HepG2 (cell line): ENCODE results near the gene PPY. TPM values are rescaled to one million over a fixed set of nuclear protein-coding genes. Genes with fewer than 3 reads are reported as not detected.

Source experiments
- ATAC-seq: fragments of 200-7000 bp; cut with Tn5 transposase; 3 replicates; pipeline ENCODE4 v1.9.1; 2020; ENCODE audit warnings: mild to moderate bottlenecking, moderate library complexity
- BruUV-seq: library from RNA; stranded (reverse); fragments of 400-500 nt; replicated peaks from 2 replicates; lab custom pipeline; 2021; lab: Mats Ljungman, UMichigan
- CTCF ChIA-PET: fragments of 300-600 bp; formaldehyde crosslinking; extraction: SDS; loops from one replicate; lab custom pipeline; 2021; ENCODE audit warnings: low total read pairs, inconsistent platforms, low intra/inter-chr PET ratio; lab: Yijun Ruan, JAX
- POLR2A ChIA-PET: fragments of 350-600 bp; sonication (Branson Sonifier 250); formaldehyde crosslinking; loops from one replicate; lab custom pipeline; 2020; ENCODE audit warnings: antibody characterized with exemption, inconsistent platforms; lab: Yijun Ruan, JAX
- DNase-seq: peaks from one replicate; pipeline ENCODE4 v3.0.0-alpha.2; 2015; ENCODE audit warnings: low spot score
- FAIRE-seq: peaks from 3 replicates; lab custom pipeline; 2011; peaks lifted over from hg19 to GRCh38; lab: Jason Lieb, UNC
- H2AFZ ChIP-seq: one replicate; pipeline ENCODE4 v1.6.1; 2011; ENCODE audit warnings: low read length, inconsistent platforms
- H3K27ac ChIP-seq: fragments of 300-600 bp; 3 replicates; pipeline ENCODE4 v1.8.0; 2011; ENCODE audit warnings: mixed run types, mild to moderate bottlenecking, mixed read lengths, low read length, inconsistent platforms; ENCODE audit not compliant: insufficient read depth; ENCODE audit errors: extremely low read length
- H3K27me3 ChIP-seq, 2 experiments: fragments of 200-600 bp in 1 of 2; 2 replicates in 1 of 2; 3 replicates in 1 of 2; pipeline versions ENCODE4 v1.6.0 to v1.8.0; 2011; ENCODE audit warnings: low read length in 2 of 2, mild to moderate bottlenecking in 2 of 2, moderate library complexity in 2 of 2, inconsistent platforms in 1 of 2; ENCODE audit not compliant: insufficient read depth in 2 of 2, control insufficient read depth in 1 of 2
- H3K36me3 ChIP-seq, 2 experiments: fragments of 200-600 bp in 1 of 2; replicated peaks in 1 of 2; 2 replicates in 1 of 2; 3 replicates in 1 of 2; pipeline versions ENCODE4 v1.5.1 to v1.8.0; 2011; ENCODE audit warnings: low read length in 2 of 2, inconsistent platforms in 1 of 2; ENCODE audit not compliant: insufficient read depth in 2 of 2, control insufficient read depth in 1 of 2
- H3K4me1 ChIP-seq: 2 replicates; pipeline ENCODE4 v1.5.1; 2012; ENCODE audit warnings: low read length, inconsistent platforms; ENCODE audit not compliant: insufficient read depth
- H3K4me2 ChIP-seq: 2 replicates; pipeline ENCODE4 v1.6.0; 2011; ENCODE audit warnings: low read depth, low read length, inconsistent platforms
- H3K4me3 ChIP-seq, 3 experiments: fragments of 200-600 bp in 1 of 3; sonication (generic), shearing (Covaris generic) in 1 of 3; replicated peaks in 1 of 3; 2 replicates each; pipeline ENCODE4 v1.5.1; 2011 to 2016; ENCODE audit warnings: low read length in 3 of 3, inconsistent platforms in 2 of 3, low read depth in 2 of 3, mild to moderate bottlenecking in 2 of 3, control low read depth in 1 of 3, mixed read lengths in 1 of 3; ENCODE audit not compliant: insufficient read depth in 1 of 3
- H3K79me2 ChIP-seq: one replicate; pipeline ENCODE4 v1.6.1; 2011; ENCODE audit warnings: low read length, inconsistent platforms; ENCODE audit not compliant: insufficient read depth
- H3K9ac ChIP-seq: 2 replicates; pipeline ENCODE4 v1.6.0; 2011; ENCODE audit warnings: mild to moderate bottlenecking, low read depth, low read length, inconsistent platforms; ENCODE audit not compliant: insufficient read depth
- H3K9me3 ChIP-seq: 2 replicates; pipeline ENCODE4 v1.5.1; 2012; ENCODE audit warnings: mild to moderate bottlenecking, low read length
- H4K20me1 ChIP-seq: 2 replicates; pipeline ENCODE4 v1.6.0; 2011; ENCODE audit warnings: inconsistent platforms, mild to moderate bottlenecking, low read length, moderate library complexity; ENCODE audit not compliant: insufficient read depth
- CC2D1A ChIP-seq: sonication (generic); formaldehyde crosslinking; IDR thresholded peaks from 2 replicates; pipeline ENCODE4 v1.8.1; 2023; ENCODE audit warnings: mild to moderate bottlenecking, missing genetic modification reagents
- HNF1B ChIP-seq: sonication (generic); formaldehyde crosslinking; IDR thresholded peaks from 2 replicates; pipeline ENCODE4 v1.5.1; 2020; ENCODE audit warnings: mild to moderate bottlenecking, moderate library complexity, missing genetic modification reagents
- HNRNPK ChIP-seq: fragments of 200-400 bp; formaldehyde crosslinking; IDR thresholded peaks from 2 replicates; pipeline ENCODE4 v1.6.1; 2018; ENCODE audit warnings: low read length, low read depth, moderate library complexity, mild to moderate bottlenecking; ENCODE audit not compliant: poor library complexity, severe bottlenecking
- NFIB ChIP-seq: sonication (generic); formaldehyde crosslinking; IDR thresholded peaks from 2 replicates; pipeline ENCODE4 v1.9.0; 2021; ENCODE audit warnings: missing genetic modification reagents, mild to moderate bottlenecking, borderline replicate concordance
- PITX1 ChIP-seq: sonication (generic); formaldehyde crosslinking; IDR thresholded peaks from 2 replicates; pipeline ENCODE4 v1.5.1; 2020; ENCODE audit warnings: mild to moderate bottlenecking, missing genetic modification reagents
- RAD51 ChIP-seq: fragments of 450-650 bp; IDR thresholded peaks from 2 replicates; pipeline ENCODE4 v1.6.1; 2016; ENCODE audit warnings: borderline replicate concordance
- RFX3 ChIP-seq: IDR thresholded peaks from 2 replicates; pipeline ENCODE4 v1.6.1; 2016; ENCODE audit warnings: missing biosample characterization, missing genetic modification reagents
- TBL1XR1 ChIP-seq: fragments of 150-350 bp; IDR thresholded peaks from 2 replicates; pipeline ENCODE4 v1.6.1; 2014; ENCODE audit warnings: borderline replicate concordance, low read length; ENCODE audit not compliant: partially characterized antibody
- TEF ChIP-seq: sonication (generic); formaldehyde crosslinking; IDR thresholded peaks from 2 replicates; pipeline ENCODE4 v1.5.0; 2020; ENCODE audit warnings: missing genetic modification reagents
- ZNF143 ChIP-seq: sonication (generic); formaldehyde crosslinking; IDR thresholded peaks from 2 replicates; pipeline ENCODE4 v1.4.0; 2020; ENCODE audit warnings: missing genetic modification reagents
- ZNF670 ChIP-seq: sonication (generic); formaldehyde crosslinking; IDR thresholded peaks from 2 replicates; pipeline ENCODE4 v1.8.0; 2022; ENCODE audit warnings: mild to moderate bottlenecking, missing genetic modification reagents, borderline replicate concordance
- ZNF780A ChIP-seq: sonication (generic); formaldehyde crosslinking; IDR thresholded peaks from 2 replicates; pipeline ENCODE4 v1.8.0; 2022; ENCODE audit warnings: mild to moderate bottlenecking, missing genetic modification reagents, moderate library complexity
- ZNF83 ChIP-seq: sonication (generic); formaldehyde crosslinking; IDR thresholded peaks from 2 replicates; pipeline ENCODE4 v1.4.0; 2020; ENCODE audit warnings: missing genetic modification reagents, mild to moderate bottlenecking, borderline replicate concordance
- ZSCAN12 ChIP-seq: sonication (generic); formaldehyde crosslinking; IDR thresholded peaks from 2 replicates; pipeline ENCODE4 v1.9.0; 2021; ENCODE audit warnings: mild to moderate bottlenecking, missing genetic modification reagents
- ZSCAN5A ChIP-seq: sonication (generic); formaldehyde crosslinking; IDR thresholded peaks from 2 replicates; pipeline ENCODE4 v1.8.0; 2022; ENCODE audit warnings: mild to moderate bottlenecking, missing genetic modification reagents, borderline replicate concordance
- WGBS: methylation state at CpG from one replicate; pipeline ENCODE4 v1.1.6; 2017; ENCODE audit warnings: low lambda C conversion rate; 5-methylcytosine and 5-hydroxymethylcytosine counted together
- in situ Hi-C: cut with HindIII; loops from 2 replicates; pipeline ENCODE4 v1.10.0; 2017; ENCODE audit warnings: low pct_unique_long_range_greater_than_20kb; ENCODE audit not compliant: extremely low pct_ligation_motif_present
- intact Hi-C: fragments of 100-400 bp; cut with micrococcal nuclease; formaldehyde crosslinking; loops from one replicate; pipeline ENCODE4 v1.10.0; 2022; ENCODE audit not compliant: unreplicated experiment
- polyA plus RNA-seq, 8 experiments: library from polyadenylated mRNA; depleted of rRNA in 3 of 8; stranded (reverse) in 7 of 8; unstranded in 1 of 8; fragments of >200 nt; fragmentation: Illumina TruSeq in 4 of 8; extraction: Trizol in 4 of 8; gene quantifications; 2 replicates each; pipeline versions ENCODE4 v1.2.1 to v1.2.3, GENCODE V29; 2011 to 2016; ENCODE audit warnings: low read depth in 4 of 8, missing spikeins in 1 of 8, mixed read lengths in 1 of 8; ENCODE audit not compliant: insufficient read depth in 1 of 8
- total RNA-seq, 5 experiments: library from RNA; depleted of rRNA; stranded (reverse); fragments of >200 nt; fragmentation: Illumina TruSeq; extraction: Trizol; gene quantifications; 2 replicates each; pipeline ENCODE4 v1.2.3, GENCODE V29; 2016; ENCODE audit warnings: low read depth in 1 of 5

The PPY gene
- total and polyA plus RNA-seq, 2 of the 13 experiments (the other 11 are each of a cell fraction or from before 2014, with no cell fraction given): not detected

GRCh38 chr17:43979671-43980070, 37.4 kb upstream of the PPY start:
- H3K27ac ChIP-seq: no peak overlapping the region
- WGBS: 28% methylated on average over 4 of the region's 4 CpGs
- H3K9ac ChIP-seq: no peak overlapping the region
- no peaks in the 10 kb centered on the region for H3K9me3 ChIP-seq
- ATAC-seq: no peak
- no peak overlapping the region for H2AFZ ChIP-seq
- H3K4me1 ChIP-seq: peaks cover 36% of the 10 kb centered on the region
- H3K4me2 ChIP-seq: no peak overlapping the region
- H3K36me3 ChIP-seq: no peaks in the 10 kb centered on the region
- no peak for FAIRE-seq
- in situ Hi-C loops: no loop called here
- H3K79me2 ChIP-seq: no peaks in the 10 kb centered on the region
- no peak overlapping the region for H3K4me3 ChIP-seq
- no peak for DNase-seq
- TF ChIP-seq HNRNPK (peak; percentile 32), CC2D1A (no peak)
- TF ChIP-seq, all 625 proteins: peak for 1
- intact Hi-C loops: no loop called here
- no TSS peak for BruUV-seq
- POLR2A ChIA-PET: interaction anchor here (0.7 kb wide), 1 partner anchor 86 kb away, joined by 3 read pairs; no protein-coding TSS in a partner anchor
- H3K27me3 ChIP-seq: peaks cover 6 to 65% of the 10 kb centered on the region in 2 experiments
- no peaks in the 10 kb centered on the region for H4K20me1 ChIP-seq
- CTCF ChIA-PET: no interaction called here

GRCh38 chr17:43979011-43979410, 36.7 kb upstream of the PPY start:
- no peak for ATAC-seq
- in situ Hi-C loops: no loop called here
- CTCF ChIA-PET: no interaction called here
- no peak overlapping the region for H3K4me2 ChIP-seq
- H3K36me3 ChIP-seq: no peaks in the 10 kb centered on the region
- no peak for FAIRE-seq
- no peaks in the 10 kb centered on the region for H4K20me1 ChIP-seq
- 51% methylated on average over 7 of the region's 7 CpGs for WGBS
- no peak for TF ChIP-seq TBL1XR1
- no peak for TF ChIP-seq HNF1B
- no peak for TF ChIP-seq ZSCAN12 (CRISPR knock-in tag)
- TF ChIP-seq NFIB (CRISPR knock-in tag): no peak
- TF ChIP-seq RAD51: no peak
- no peak for TF ChIP-seq ZNF83
- no peak for TF ChIP-seq RFX3 (CRISPR knock-in tag)
- TF ChIP-seq ZNF143 (CRISPR knock-in tag): no peak
- TF ChIP-seq ZNF670: no peak
- no peak for TF ChIP-seq ZNF780A (CRISPR knock-in tag)
- no peak for TF ChIP-seq PITX1 (CRISPR knock-in tag)
- no peak for TF ChIP-seq ZSCAN5A (CRISPR knock-in tag)
- TF ChIP-seq TEF (CRISPR knock-in tag): no peak
- TF ChIP-seq, all 625 proteins: peak for 0
- H3K9me3 ChIP-seq: no peaks in the 10 kb centered on the region
- DNase-seq: no peak
- no peaks in the 10 kb centered on the region for H3K79me2 ChIP-seq
- no peak overlapping the region for H3K4me3 ChIP-seq
- H3K4me1 ChIP-seq: peaks cover 35% of the 10 kb centered on the region
- no peak overlapping the region for H3K9ac ChIP-seq
- intact Hi-C loops: no loop called here
- BruUV-seq: no TSS peak
- POLR2A ChIA-PET: no interaction called here
- H3K27me3 ChIP-seq: peaks cover 9 to 65% of the 10 kb centered on the region in 2 experiments
- H3K27ac ChIP-seq: no peak overlapping the region
- no peak overlapping the region for H2AFZ ChIP-seq
